HepG2 (cell line): ENCODE results near the gene PRDX3. TPM values are rescaled to one million over a fixed set of nuclear protein-coding genes. Genes with fewer than 3 reads are reported as not detected.

Experiments
- EP300 ChIP-seq, 3 experiments: sonication (generic) in 1 of 3; formaldehyde crosslinking in 1 of 3; IDR thresholded peaks; 2 replicates each; pipeline versions ENCODE4 v1.5.1 to v1.6.1; 2011 to 2020; ENCODE audit warnings: low read depth in 2 of 3, low read length in 2 of 3, borderline replicate concordance in 1 of 3, improper control_type of control experiment in 1 of 3, mild to moderate bottlenecking in 1 of 3, missing genetic modification reagents in 1 of 3, moderate library complexity in 1 of 3
- FOSL2 ChIP-seq: sonication (generic); formaldehyde crosslinking; IDR thresholded peaks from 2 replicates; pipeline ENCODE4 v1.4.0; 2020; ENCODE audit warnings: missing genetic modification reagents
- MAX ChIP-seq: IDR thresholded peaks from 2 replicates; pipeline ENCODE4 v1.6.1; 2012; ENCODE audit warnings: inconsistent platforms
- MEIS1 ChIP-seq: sonication (generic); formaldehyde crosslinking; IDR thresholded peaks from 2 replicates; pipeline ENCODE4 v1.9.0; 2021; ENCODE audit warnings: mild to moderate bottlenecking, missing genetic modification reagents, moderate library complexity, borderline replicate concordance
- MEIS2 ChIP-seq: sonication (generic); formaldehyde crosslinking; IDR thresholded peaks from 2 replicates; pipeline ENCODE4 v1.9.0; 2021; ENCODE audit warnings: mild to moderate bottlenecking, missing genetic modification reagents
- MXD3 ChIP-seq: IDR thresholded peaks from 2 replicates; pipeline ENCODE4 v1.6.1; 2016; ENCODE audit warnings: mild to moderate bottlenecking, missing biosample characterization, missing genetic modification reagents
- PITX1 ChIP-seq: sonication (generic); formaldehyde crosslinking; IDR thresholded peaks from 2 replicates; pipeline ENCODE4 v1.5.1; 2020; ENCODE audit warnings: mild to moderate bottlenecking, missing genetic modification reagents
- PLSCR1 ChIP-seq: sonication (generic); formaldehyde crosslinking; IDR thresholded peaks from 2 replicates; pipeline ENCODE4 v1.5.0; 2020; ENCODE audit warnings: missing genetic modification reagents, mild to moderate bottlenecking, borderline replicate concordance
- RAD51 ChIP-seq: fragments of 450-650 bp; IDR thresholded peaks from 2 replicates; pipeline ENCODE4 v1.6.1; 2016; ENCODE audit warnings: borderline replicate concordance
- RNF2 ChIP-seq: fragments of 450-650 bp; conservative IDR thresholded peaks from 2 replicates; pipeline ENCODE4 v1.6.1; 2016; ENCODE audit warnings: low read depth
- SOX6 ChIP-seq, 2 experiments: fragments of 450-650 bp in 1 of 2; sonication (generic) in 1 of 2; formaldehyde crosslinking in 1 of 2; IDR thresholded peaks; 2 replicates each; pipeline versions ENCODE4 v1.4.0 to v1.6.1; 2017 to 2020; ENCODE audit warnings: antibody characterized with exemption in 1 of 2, mild to moderate bottlenecking in 1 of 2, missing genetic modification reagents in 1 of 2
- polyA plus RNA-seq, 8 experiments: library from polyadenylated mRNA; depleted of rRNA in 3 of 8; stranded (reverse) in 7 of 8; unstranded in 1 of 8; fragments of >200 nt; fragmentation: Illumina TruSeq in 4 of 8; extraction: Trizol in 4 of 8; gene quantifications; 2 replicates each; pipeline versions ENCODE4 v1.2.1 to v1.2.3, GENCODE V29; 2011 to 2016; ENCODE audit warnings: low read depth in 4 of 8, missing spikeins in 1 of 8, mixed read lengths in 1 of 8; ENCODE audit not compliant: insufficient read depth in 1 of 8
- total RNA-seq, 5 experiments: library from RNA; depleted of rRNA; stranded (reverse); fragments of >200 nt; fragmentation: Illumina TruSeq; extraction: Trizol; gene quantifications; 2 replicates each; pipeline ENCODE4 v1.2.3, GENCODE V29; 2016; ENCODE audit warnings: low read depth in 1 of 5
- TF ChIP-seq, protein P1 (sequence below): sonication (generic); formaldehyde crosslinking; IDR thresholded peaks from 2 replicates; pipeline ENCODE4 v1.4.0; 2020; ENCODE audit warnings: mild to moderate bottlenecking, missing genetic modification reagents
- TF ChIP-seq, protein P2 (sequence below), 2 experiments: sonication (generic) in 1 of 2; formaldehyde crosslinking in 1 of 2; IDR thresholded peaks; 2 replicates each; pipeline versions ENCODE4 v1.4.0 to v1.6.1; 2016 to 2020; ENCODE audit warnings: borderline replicate concordance in 1 of 2, low read depth in 1 of 2, mild to moderate bottlenecking in 1 of 2, missing genetic modification reagents in 1 of 2
- TF ChIP-seq, protein P3 (sequence below): sonication (generic); formaldehyde crosslinking; IDR thresholded peaks from 2 replicates; pipeline ENCODE4 v1.4.0; 2020; ENCODE audit warnings: missing genetic modification reagents, borderline replicate concordance

The PRDX3 gene
- total and polyA plus RNA-seq, 2 of the 13 experiments (the other 11 are each of a cell fraction or from before 2014, with no cell fraction given): 407 to 565 TPM

- TF ChIP-seq MEIS1 (CRISPR knock-in tag) (no peak), FOSL2 (CRISPR knock-in tag) (no peak), RNF2 (peak; percentile 36; the same call in 1 of the 2 replicates), EP300 (IDR thresholded peaks at IDR 0.05; ENCODE audit: low read depth in 2 of 2, low read length in 2 of 2) (0 out of 4 replicates have a peak, but pooled peaks of 1 of the 2 experiments have one; percentile 16), EP300 (CRISPR knock-in tag; IDR thresholded peaks at IDR 0.05; ENCODE audit: borderline replicate concordance) (no peak), PLSCR1 (CRISPR knock-in tag) (no peak), MEIS2 (CRISPR knock-in tag) (peak; percentile 14; the same call in 1 of the 2 replicates), SOX6 (IDR thresholded peaks at IDR 0.05) (no peak), SOX6 (CRISPR knock-in tag; IDR thresholded peaks at IDR 0.05) (peak; percentile 15; the same call in 1 of the 2 replicates), PITX1 (CRISPR knock-in tag) (peak; percentile 75; the same call in 1 of the 2 replicates), MXD3 (CRISPR knock-in tag) (0 out of 2 replicates have a peak, but pooled peaks have one; percentile 21), MAX (0 out of 2 replicates have a peak, but pooled peaks have one; percentile 4), RAD51 (no peak)
- TF ChIP-seq, protein P1, sequence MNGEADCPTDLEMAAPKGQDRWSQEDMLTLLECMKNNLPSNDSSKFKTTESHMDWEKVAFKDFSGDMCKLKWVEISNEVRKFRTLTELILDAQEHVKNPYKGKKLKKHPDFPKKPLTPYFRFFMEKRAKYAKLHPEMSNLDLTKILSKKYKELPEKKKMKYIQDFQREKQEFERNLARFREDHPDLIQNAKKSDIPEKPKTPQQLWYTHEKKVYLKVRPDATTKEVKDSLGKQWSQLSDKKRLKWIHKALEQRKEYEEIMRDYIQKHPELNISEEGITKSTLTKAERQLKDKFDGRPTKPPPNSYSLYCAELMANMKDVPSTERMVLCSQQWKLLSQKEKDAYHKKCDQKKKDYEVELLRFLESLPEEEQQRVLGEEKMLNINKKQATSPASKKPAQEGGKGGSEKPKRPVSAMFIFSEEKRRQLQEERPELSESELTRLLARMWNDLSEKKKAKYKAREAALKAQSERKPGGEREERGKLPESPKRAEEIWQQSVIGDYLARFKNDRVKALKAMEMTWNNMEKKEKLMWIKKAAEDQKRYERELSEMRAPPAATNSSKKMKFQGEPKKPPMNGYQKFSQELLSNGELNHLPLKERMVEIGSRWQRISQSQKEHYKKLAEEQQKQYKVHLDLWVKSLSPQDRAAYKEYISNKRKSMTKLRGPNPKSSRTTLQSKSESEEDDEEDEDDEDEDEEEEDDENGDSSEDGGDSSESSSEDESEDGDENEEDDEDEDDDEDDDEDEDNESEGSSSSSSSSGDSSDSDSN (CRISPR knock-in tag): peak; percentile 39; the same call in 1 of the 2 replicates
- TF ChIP-seq, protein P2, sequence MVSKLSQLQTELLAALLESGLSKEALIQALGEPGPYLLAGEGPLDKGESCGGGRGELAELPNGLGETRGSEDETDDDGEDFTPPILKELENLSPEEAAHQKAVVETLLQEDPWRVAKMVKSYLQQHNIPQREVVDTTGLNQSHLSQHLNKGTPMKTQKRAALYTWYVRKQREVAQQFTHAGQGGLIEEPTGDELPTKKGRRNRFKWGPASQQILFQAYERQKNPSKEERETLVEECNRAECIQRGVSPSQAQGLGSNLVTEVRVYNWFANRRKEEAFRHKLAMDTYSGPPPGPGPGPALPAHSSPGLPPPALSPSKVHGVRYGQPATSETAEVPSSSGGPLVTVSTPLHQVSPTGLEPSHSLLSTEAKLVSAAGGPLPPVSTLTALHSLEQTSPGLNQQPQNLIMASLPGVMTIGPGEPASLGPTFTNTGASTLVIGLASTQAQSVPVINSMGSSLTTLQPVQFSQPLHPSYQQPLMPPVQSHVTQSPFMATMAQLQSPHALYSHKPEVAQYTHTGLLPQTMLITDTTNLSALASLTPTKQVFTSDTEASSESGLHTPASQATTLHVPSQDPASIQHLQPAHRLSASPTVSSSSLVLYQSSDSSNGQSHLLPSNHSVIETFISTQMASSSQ (IDR thresholded peaks at IDR 0.05; ENCODE audit: low read depth): peak; percentile 46
- TF ChIP-seq, protein P2 (CRISPR knock-in tag; IDR thresholded peaks at IDR 0.05; ENCODE audit: borderline replicate concordance): no peak
- TF ChIP-seq, protein P3, sequence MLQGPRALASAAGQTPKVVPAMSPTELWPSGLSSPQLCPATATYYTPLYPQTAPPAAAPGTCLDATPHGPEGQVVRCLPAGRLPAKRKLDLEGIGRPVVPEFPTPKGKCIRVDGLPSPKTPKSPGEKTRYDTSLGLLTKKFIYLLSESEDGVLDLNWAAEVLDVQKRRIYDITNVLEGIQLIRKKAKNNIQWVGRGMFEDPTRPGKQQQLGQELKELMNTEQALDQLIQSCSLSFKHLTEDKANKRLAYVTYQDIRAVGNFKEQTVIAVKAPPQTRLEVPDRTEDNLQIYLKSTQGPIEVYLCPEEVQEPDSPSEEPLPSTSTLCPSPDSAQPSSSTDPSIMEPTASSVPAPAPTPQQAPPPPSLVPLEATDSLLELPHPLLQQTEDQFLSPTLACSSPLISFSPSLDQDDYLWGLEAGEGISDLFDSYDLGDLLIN (CRISPR knock-in tag): no peak
These were observed 28.2 kb upstream of the PRDX3 start (continued) for GRCh38 chr10:119206603-119207365.
